Astrocyte (in vitro differentiated cells and primary cell): ENCODE measurements around the gene TACR1. TPM values are rescaled to one million over a fixed set of nuclear protein-coding genes. Genes with fewer than 3 reads are reported as not detected.

Experiments used
- DNase-seq: peaks from one replicate; pipeline ENCODE4 v3.0.0-alpha.2; 2010; ENCODE audit warnings: low read depth
- FAIRE-seq: peaks from 2 replicates; lab custom pipeline; 2011; peaks lifted over from hg19 to GRCh38; lab: Jason Lieb, UNC
- H2AFZ ChIP-seq: 2 replicates; pipeline ENCODE4 v1.6.0; 2012; ENCODE audit warnings: low read depth, low read length, inconsistent platforms
- H3K27ac ChIP-seq: 2 replicates; pipeline ENCODE4 v1.5.1; 2011; ENCODE audit warnings: low read depth, low read length, inconsistent platforms
- H3K27me3 ChIP-seq: 2 replicates; pipeline ENCODE4 v1.6.0; 2011; ENCODE audit warnings: low read length, inconsistent platforms; ENCODE audit not compliant: insufficient read depth
- H3K36me3 ChIP-seq: 2 replicates; pipeline ENCODE4 v1.5.1; 2011; ENCODE audit warnings: low read length, inconsistent platforms; ENCODE audit not compliant: insufficient read depth
- H3K4me1 ChIP-seq: 2 replicates; pipeline ENCODE4 v1.5.1; 2011; ENCODE audit warnings: low read length, inconsistent platforms; ENCODE audit not compliant: insufficient read depth
- H3K4me2 ChIP-seq: 2 replicates; pipeline ENCODE4 v1.6.0; 2012; ENCODE audit warnings: low read length, inconsistent platforms
- H3K4me3 ChIP-seq: 2 replicates; pipeline ENCODE4 v1.5.1; 2011; ENCODE audit warnings: low read depth, mild to moderate bottlenecking, low read length, inconsistent platforms; ENCODE audit not compliant: insufficient read depth
- H3K79me2 ChIP-seq: 2 replicates; pipeline ENCODE4 v1.6.0; 2012; ENCODE audit warnings: mild to moderate bottlenecking, low read length, inconsistent platforms; ENCODE audit not compliant: insufficient read depth
- H3K9ac ChIP-seq: 2 replicates; pipeline ENCODE4 v1.6.0; 2012; ENCODE audit warnings: mild to moderate bottlenecking, low read length, inconsistent platforms
- H3K9me3 ChIP-seq: 2 replicates; pipeline ENCODE4 v1.5.1; 2012; ENCODE audit warnings: low read depth, mild to moderate bottlenecking, low read length, inconsistent platforms; ENCODE audit not compliant: insufficient read depth
- H4K20me1 ChIP-seq: 2 replicates; pipeline ENCODE4 v1.6.0; 2012; ENCODE audit warnings: low read length, inconsistent platforms; ENCODE audit not compliant: insufficient read depth
- H3K27ac Mint-ChIP-seq: one replicate; pipeline ENCODE4 v1.8.0; 2021; ENCODE audit warnings: mild to moderate bottlenecking, mixed read lengths; ENCODE audit not compliant: unreplicated experiment
- H3K27me3 Mint-ChIP-seq: one replicate; pipeline ENCODE4 v1.8.0; 2021; ENCODE audit warnings: low read depth, mixed read lengths; ENCODE audit not compliant: unreplicated experiment
- H3K36me3 Mint-ChIP-seq: one replicate; pipeline ENCODE4 v1.8.0; 2021; ENCODE audit warnings: low read depth, mixed read lengths; ENCODE audit not compliant: unreplicated experiment
- H3K4me1 Mint-ChIP-seq: one replicate; pipeline ENCODE4 v1.8.0; 2021; ENCODE audit warnings: low read depth, mixed read lengths; ENCODE audit not compliant: unreplicated experiment
- H3K4me3 Mint-ChIP-seq: one replicate; pipeline ENCODE4 v1.8.0; 2021; ENCODE audit warnings: mild to moderate bottlenecking, moderate library complexity, mixed read lengths; ENCODE audit not compliant: unreplicated experiment
- H3K9me3 Mint-ChIP-seq: one replicate; pipeline ENCODE4 v1.8.0; 2021; ENCODE audit warnings: mild to moderate bottlenecking, mixed read lengths; ENCODE audit not compliant: unreplicated experiment
- EZH2 ChIP-seq: IDR thresholded peaks from 2 replicates; pipeline ENCODE4 v1.6.1; 2012; ENCODE audit warnings: mild to moderate bottlenecking, low read length, inconsistent platforms; ENCODE audit not compliant: insufficient read depth
- total RNA-seq: library from RNA; stranded (reverse); gene quantifications from 2 replicates; pipeline ENCODE4 v1.2.1, GENCODE V29; 2021
- TF ChIP-seq, protein P1 (sequence below): IDR thresholded peaks from 2 replicates; pipeline ENCODE4 v1.5.1; 2011; ENCODE audit warnings: low read depth, mild to moderate bottlenecking, inconsistent platforms, low read length, moderate library complexity; ENCODE audit not compliant: insufficient read depth

The TACR1 gene
- total RNA-seq, 1 donor from 2014 or later, result not detected

DNA sequence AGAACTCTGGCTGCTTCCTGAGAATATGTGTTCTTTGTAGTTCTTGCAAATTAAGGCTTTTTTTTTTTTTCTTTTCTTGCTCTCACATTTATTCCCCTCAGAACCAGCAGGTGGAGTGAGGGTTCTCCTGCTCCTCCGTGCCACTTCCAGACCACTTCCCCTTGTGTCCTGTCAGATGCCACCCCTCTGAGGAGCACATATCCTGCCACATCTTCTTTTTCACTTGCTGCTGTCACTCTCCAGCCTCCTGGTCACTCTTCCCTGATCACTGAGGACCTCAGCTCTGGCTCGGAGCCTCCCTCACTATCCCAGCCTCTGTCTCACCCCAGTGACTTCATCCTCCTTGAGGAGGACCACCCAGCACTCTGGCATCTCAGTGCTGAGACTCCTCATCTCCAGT lies 100.5 kb downstream of the TACR1 start:
- Histone ChIP-seq H3K9ac (peak overlapping the region; percentile 13), H3K4me1 (peaks cover 22% of the 10 kb centered on the region), H4K20me1 (no peaks in the 10 kb centered on the region), H3K4me3 (no peak overlapping the region), H3K9me3 (no peaks in the 10 kb centered on the region), H2AFZ (no peak overlapping the region), H3K79me2 (no peaks in the 10 kb centered on the region), H3K4me2 (peak overlapping the region; percentile 58), H3K36me3 (no peaks in the 10 kb centered on the region), H3K27ac (no peak overlapping the region), H3K27me3 (no peaks in the 10 kb centered on the region)
- TF ChIP-seq EZH2, result no peak
- TF ChIP-seq, protein P1, sequence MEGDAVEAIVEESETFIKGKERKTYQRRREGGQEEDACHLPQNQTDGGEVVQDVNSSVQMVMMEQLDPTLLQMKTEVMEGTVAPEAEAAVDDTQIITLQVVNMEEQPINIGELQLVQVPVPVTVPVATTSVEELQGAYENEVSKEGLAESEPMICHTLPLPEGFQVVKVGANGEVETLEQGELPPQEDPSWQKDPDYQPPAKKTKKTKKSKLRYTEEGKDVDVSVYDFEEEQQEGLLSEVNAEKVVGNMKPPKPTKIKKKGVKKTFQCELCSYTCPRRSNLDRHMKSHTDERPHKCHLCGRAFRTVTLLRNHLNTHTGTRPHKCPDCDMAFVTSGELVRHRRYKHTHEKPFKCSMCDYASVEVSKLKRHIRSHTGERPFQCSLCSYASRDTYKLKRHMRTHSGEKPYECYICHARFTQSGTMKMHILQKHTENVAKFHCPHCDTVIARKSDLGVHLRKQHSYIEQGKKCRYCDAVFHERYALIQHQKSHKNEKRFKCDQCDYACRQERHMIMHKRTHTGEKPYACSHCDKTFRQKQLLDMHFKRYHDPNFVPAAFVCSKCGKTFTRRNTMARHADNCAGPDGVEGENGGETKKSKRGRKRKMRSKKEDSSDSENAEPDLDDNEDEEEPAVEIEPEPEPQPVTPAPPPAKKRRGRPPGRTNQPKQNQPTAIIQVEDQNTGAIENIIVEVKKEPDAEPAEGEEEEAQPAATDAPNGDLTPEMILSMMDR, result peak; percentile 27
- FAIRE-seq (no peak), DNase-seq (peak; percentile 24)
- Mint-ChIP-seq H3K27ac (peak overlapping the region; percentile 83), H3K4me1 (peaks cover 17% of the 10 kb centered on the region), H3K4me3 (no peak overlapping the region), H3K27me3 (peaks cover 13% of the 10 kb centered on the region), H3K36me3 (no peaks in the 10 kb centered on the region), H3K9me3 (no peaks in the 10 kb centered on the region)

DNA sequence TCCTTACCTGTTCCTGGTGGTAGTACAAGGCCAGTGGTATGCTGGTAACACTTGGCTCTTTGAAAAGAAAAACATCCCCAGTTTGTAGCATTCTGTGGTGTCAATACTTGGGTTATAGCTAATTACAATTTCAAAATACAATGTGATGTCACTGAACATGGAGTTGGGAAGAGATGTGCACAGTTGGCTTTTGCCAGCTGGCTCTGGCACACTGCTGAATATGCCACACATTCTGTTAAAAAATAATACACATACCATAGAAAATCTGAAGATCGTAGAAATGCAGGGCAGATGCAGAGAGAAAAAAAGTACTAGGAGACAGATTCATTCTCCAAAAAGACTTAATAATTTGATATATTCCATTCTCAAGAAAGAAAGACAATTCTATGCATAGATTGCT lies 101.5 kb downstream of the TACR1 start:
- Histone ChIP-seq H3K36me3 (no peaks in the 10 kb centered on the region), H3K9ac (no peak overlapping the region), H3K4me3 (no peak overlapping the region), H3K79me2 (no peaks in the 10 kb centered on the region), H3K4me2 (no peak overlapping the region), H3K4me1 (peaks cover 22% of the 10 kb centered on the region), H3K9me3 (no peaks in the 10 kb centered on the region), H4K20me1 (no peaks in the 10 kb centered on the region), H3K27ac (no peak overlapping the region), H3K27me3 (no peaks in the 10 kb centered on the region), H2AFZ (no peak overlapping the region)
- H3K4me3 Mint-ChIP-seq, result no peak overlapping the region
- no peak for FAIRE-seq
- H3K36me3 Mint-ChIP-seq, result no peaks in the 10 kb centered on the region
- H3K27me3 Mint-ChIP-seq, result peaks cover 13% of the 10 kb centered on the region
- H3K27ac Mint-ChIP-seq, result no peak overlapping the region
- no peaks in the 10 kb centered on the region for H3K9me3 Mint-ChIP-seq
- DNase-seq, result no peak
- peaks cover 17% of the 10 kb centered on the region for H3K4me1 Mint-ChIP-seq
- TF ChIP-seq, protein P1, result no peak
- TF ChIP-seq EZH2, result no peak

DNA sequence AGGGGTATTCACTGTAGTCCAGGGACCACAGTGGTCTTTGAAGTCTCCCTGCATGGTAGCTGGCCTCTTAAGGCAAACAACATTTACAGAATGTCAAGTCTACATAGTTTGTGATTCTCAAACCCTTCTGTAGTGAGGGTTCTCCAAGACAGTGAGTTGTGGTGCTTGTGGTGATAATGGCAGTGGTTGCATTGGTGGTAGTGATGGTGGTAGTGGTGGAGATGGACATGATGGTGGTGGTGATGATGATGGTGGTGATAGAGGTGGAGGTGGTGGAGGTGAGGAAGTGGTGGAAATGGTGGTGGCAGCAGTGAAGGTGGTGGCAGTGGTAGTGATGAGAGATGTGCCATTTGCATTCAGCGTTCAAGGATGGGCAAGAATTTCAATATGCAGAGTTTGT lies 104.9 kb downstream of the TACR1 start:
- H3K36me3 Mint-ChIP-seq, result no peaks in the 10 kb centered on the region
- Histone ChIP-seq H3K9ac (no peak overlapping the region), H3K36me3 (no peaks in the 10 kb centered on the region), H3K4me2 (no peak overlapping the region), H2AFZ (no peak overlapping the region), H3K27ac (no peak overlapping the region), H3K9me3 (no peaks in the 10 kb centered on the region), H3K27me3 (no peaks in the 10 kb centered on the region), H3K4me3 (no peak overlapping the region), H3K79me2 (no peaks in the 10 kb centered on the region), H3K4me1 (peaks cover 6% of the 10 kb centered on the region), H4K20me1 (no peaks in the 10 kb centered on the region)
- H3K27ac Mint-ChIP-seq, result no peak overlapping the region
- TF ChIP-seq EZH2, result no peak
- TF ChIP-seq, protein P1, result no peak
- FAIRE-seq (no peak), DNase-seq (no peak)
- H3K27me3 Mint-ChIP-seq, result peaks cover 16% of the 10 kb centered on the region
- no peaks in the 10 kb centered on the region for H3K9me3 Mint-ChIP-seq
- H3K4me1 Mint-ChIP-seq, result peaks cover 8% of the 10 kb centered on the region
- no peak overlapping the region for H3K4me3 Mint-ChIP-seq
